Cardiac ventricle fibroblast (primary cell): ENCODE results near the gene FAM219B. TPM values are rescaled to one million over a fixed set of nuclear protein-coding genes. Genes with fewer than 3 reads are reported as not detected.

Experiments used
- total RNA-seq: library from RNA; depleted of rRNA; stranded (reverse); fragments of >200 nt; gene quantifications from 2 replicates; pipeline ENCODE4 v1.2.3, GENCODE V29; 2015

The FAM219B gene
- 32.9 and 37.5 TPM in 2 replicates for total RNA-seq

GRCh38 chr15:74906450-74907162 is at the start of gene FAM219B:
TSS of gene FAM219B (minus strand) at chr15:74906851. CDS start at chr15:74906800, 51 bp downstream.

DNA sequence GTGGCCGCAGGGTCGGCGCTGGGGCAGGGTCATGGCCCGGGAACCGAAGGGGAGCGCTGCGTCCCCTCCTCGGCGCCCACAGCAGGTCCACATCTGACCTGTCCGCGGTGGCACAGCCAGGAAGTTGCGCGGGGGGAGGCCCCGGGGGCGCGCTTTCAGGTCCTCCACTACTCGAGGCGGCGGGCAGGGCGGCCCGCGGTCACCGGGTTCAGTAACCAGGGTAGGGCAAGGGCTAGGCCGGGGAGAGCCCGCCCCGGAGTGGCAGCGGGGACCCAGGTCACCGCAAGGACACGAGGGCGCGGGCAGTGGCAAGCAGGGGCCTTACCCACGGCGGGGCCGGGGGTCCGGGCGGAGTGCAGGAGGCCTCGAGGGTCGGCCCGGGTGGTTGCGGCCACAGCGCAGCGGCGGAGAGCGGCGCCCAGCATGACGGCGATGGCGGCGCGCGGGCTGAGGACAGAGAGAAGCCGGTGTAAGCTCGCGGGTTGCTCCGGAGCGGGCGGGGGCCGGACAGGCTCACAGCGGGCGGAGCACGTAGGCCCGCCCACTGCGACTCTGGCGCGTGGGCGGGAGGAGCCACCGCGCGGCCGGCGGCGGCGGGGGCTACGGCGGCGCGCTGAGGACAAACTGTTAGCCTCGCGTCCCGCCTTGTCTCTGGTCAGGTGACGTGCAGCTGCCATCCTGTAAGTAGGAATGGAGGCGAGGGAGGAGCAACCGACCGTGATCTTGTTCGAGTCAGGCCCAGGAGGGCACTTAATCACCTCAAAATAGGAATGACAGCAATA is 31.1 kb upstream of the FAM219B start, which contains the start of gene COX5A:
TSS of gene COX5A (minus strand) at position 484 of the 782 bp plus-strand sequence. CDS start at position 425, 59 bp downstream.

DNA sequence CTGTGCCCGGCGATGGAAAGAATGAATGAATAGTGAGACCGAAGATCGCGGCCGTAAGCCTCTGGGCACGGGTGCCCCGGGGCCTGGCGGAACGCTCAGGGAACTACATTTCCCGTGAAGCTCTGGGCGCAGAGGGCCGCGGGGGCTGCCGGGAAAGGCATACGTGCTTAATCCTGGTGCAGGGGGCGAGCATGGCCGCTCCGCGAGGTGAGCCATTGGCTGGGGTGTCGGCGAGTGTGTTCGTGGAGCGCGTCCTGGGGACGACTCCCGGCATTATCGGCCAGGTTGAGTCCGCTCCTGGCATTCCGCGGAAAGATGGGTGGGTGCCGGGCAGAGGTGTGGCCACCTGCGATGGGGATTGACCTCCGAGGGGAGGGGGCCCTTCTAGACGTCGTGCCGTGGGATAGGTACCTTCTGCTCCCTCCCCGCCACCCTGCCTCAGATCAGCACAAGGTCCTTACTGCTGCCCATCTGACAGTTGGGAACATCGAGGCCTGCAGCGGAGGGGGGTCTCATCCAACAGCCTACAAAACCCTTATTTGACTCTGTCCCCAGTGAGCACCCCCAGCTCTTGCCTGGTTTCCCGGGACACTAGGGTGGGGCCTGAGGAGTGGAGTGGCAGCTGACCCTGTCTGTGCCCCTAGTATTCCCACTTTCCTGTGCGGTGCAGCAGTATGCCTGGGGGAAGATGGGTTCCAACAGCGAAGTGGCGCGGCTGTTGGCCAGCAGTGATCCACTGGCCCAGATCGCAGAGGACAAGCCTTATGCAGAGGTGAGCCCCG is 16.6 kb downstream of the FAM219B start, which contains the start of gene MPI:
TSS of gene MPI (plus strand) at position 160 of the 782 bp plus-strand sequence. CDS start at position 192, 32 bp downstream.

DNA sequence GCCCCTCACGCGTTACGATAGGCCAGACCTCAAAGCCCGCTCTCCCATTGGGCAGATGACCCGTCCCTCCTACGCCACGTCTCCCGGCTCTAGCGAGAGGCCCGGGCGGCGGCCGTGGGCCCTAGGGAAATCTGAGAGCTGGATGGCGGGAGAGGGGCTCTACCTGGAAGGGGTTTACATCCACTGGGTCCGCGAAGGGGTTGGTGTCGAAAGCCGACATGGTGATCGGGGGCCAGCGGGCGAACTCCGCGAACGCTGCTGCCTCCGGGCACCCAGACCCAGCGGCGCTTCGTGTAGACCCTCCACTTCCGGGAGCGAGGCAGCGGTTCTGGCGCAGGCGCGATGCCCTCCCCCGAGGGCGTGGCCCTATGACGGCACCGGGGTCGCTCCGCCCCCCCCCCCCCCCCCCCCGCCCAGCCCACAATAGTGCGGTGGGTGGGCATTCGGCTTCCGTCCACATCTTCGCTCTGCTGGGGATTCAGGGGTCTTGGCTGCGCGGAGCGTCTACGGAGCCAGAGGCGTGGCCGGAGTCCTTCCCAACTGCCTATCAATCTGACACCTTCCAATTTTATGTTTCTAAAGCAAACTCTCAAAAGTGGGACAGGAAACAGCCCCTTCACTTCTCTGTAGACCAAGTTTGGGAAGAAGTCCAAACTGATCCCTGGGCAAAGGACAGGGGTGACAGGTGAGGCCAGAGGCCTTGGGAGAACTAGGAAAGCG is 33.5 kb downstream of the FAM219B start, which contains the start of gene SCAMP2:
TSS of gene SCAMP2 (minus strand) at position 330 of the 720 bp plus-strand sequence. CDS start at position 220, 110 bp downstream.

Other genes with a start within 250 kb of the FAM219B start
- gene EDC3, start 210.8 kb downstream of the FAM219B start, total RNA-seq: 8.9 and 15.7 TPM in 2 replicates
- not detected in 2 replicates for gene CYP1A1, start 181.3 kb downstream of the FAM219B start, total RNA-seq
- not detected in 2 replicates for gene CYP1A2, start 158.0 kb downstream of the FAM219B start, total RNA-seq
- gene CSK, start 124.8 kb downstream of the FAM219B start, total RNA-seq: 28.1 and 30.1 TPM in 2 replicates
- not detected in 2 replicates for gene LMAN1L, start 94.0 kb downstream of the FAM219B start, total RNA-seq
- gene CPLX3, start 80.2 kb downstream of the FAM219B start, total RNA-seq: not detected in 2 replicates
- 9.0 and 15.6 TPM in 2 replicates for gene ULK3, start 63.7 kb downstream of the FAM219B start, total RNA-seq
- 40.1 and 48.6 TPM in 2 replicates for gene SCAMP2, start 33.5 kb downstream of the FAM219B start, total RNA-seq
- gene MPI, start 16.8 kb downstream of the FAM219B start, total RNA-seq: 67.7 and 79.6 TPM in 2 replicates
- gene COX5A, start 31.2 kb upstream of the FAM219B start, total RNA-seq: 112 and 114 TPM in 2 replicates
- 15.1 and 15.2 TPM in 2 replicates for gene RPP25, start 49.9 kb upstream of the FAM219B start, total RNA-seq
- 0.83 and 3.4 TPM in 2 replicates for gene SCAMP5, start 88.7 kb upstream of the FAM219B start, total RNA-seq
- gene PPCDC, start 116.7 kb upstream of the FAM219B start, total RNA-seq: 6.2 and 8.8 TPM in 2 replicates